ENCODE measurements around the gene IDI2. TPM values are rescaled to one million over a fixed set of nuclear protein-coding genes. Genes with fewer than 3 reads are reported as not detected.

IDI2 gene
- total and polyA plus RNA-seq, 2 of the 13 experiments (the other 11 are each of a cell fraction or from before 2014, with no cell fraction given): not detected

DNA sequence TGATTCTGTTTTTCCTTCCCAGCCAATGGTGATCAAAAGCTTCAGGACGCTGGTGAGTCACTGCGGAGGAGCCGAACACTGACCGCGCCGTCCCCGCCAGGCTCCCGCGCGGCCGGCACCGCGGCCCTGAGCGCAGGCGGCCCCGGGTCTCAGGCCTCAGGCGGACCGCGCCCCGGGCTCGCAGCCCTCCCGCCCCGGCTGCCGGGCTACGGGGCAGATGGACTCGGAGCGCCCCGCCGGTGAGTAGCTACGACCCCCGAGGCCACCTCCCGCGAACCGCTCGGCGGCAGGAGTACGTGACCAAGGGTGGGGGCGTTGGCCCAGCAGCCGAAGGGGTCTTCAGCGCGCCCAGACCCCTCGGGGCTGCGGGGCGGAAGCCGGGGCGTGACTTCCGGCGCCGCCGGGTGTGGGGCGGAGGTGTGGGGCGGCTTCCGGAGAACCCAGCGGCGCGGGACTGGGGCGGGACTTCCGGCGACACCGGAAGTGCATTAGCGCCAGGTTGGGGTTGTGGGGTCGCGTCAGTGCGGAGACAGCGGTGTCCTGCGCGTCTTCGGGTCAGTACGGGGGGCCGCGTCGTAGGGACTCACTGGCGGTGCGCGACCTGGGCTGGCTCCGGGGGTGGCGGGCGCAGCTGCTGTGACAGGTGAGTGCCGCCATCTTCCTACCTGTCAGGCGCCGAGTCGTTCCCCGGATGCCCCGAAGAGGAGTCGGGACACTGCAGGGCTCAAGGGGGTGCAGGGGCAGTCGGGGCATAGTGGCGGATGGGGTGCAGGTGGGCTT is 30.9 kb upstream of the IDI2 start, which contains the start of gene WDR37 (continued):
- TF ChIP-seq DMAP1 (CRISPR knock-in tag; IDR thresholded peaks at IDR 0.05) (peak; percentile 86), ZNF264 (CRISPR knock-in tag; IDR thresholded peaks at IDR 0.05) (no peak), RBM22 (optimal IDR thresholded peaks at IDR 0.05; ENCODE audit: low read length) (no peak), ZNF547 (CRISPR knock-in tag; IDR thresholded peaks at IDR 0.05) (peak; percentile 68; the same call in 1 of the 2 replicates), ZGPAT (CRISPR knock-in tag; IDR thresholded peaks at IDR 0.05) (peak; percentile 77), XRCC5 (optimal IDR thresholded peaks at IDR 0.05; ENCODE audit: low read length) (peak; percentile 40), ZNF282 (IDR thresholded peaks at IDR 0.05; ENCODE audit: partially characterized antibody) (no peak), ZNF550 (CRISPR knock-in tag; IDR thresholded peaks at IDR 0.05; ENCODE audit: borderline replicate concordance) (no peak), NRL (CRISPR knock-in tag; IDR thresholded peaks at IDR 0.05; ENCODE audit: borderline replicate concordance) (peak; percentile 77; the same call in 1 of the 2 replicates), ZNF704 (CRISPR knock-in tag; IDR thresholded peaks at IDR 0.05; ENCODE audit: borderline replicate concordance) (0 out of 2 replicates have a peak, but pooled peaks have one; percentile 34), ZNF430 (CRISPR knock-in tag; IDR thresholded peaks at IDR 0.05) (peak; percentile 61), ZNF441 (CRISPR knock-in tag; IDR thresholded peaks at IDR 0.05; ENCODE audit: borderline replicate concordance) (no peak; the same call in 1 of the 2 replicates), THAP7 (CRISPR knock-in tag; IDR thresholded peaks at IDR 0.05) (no peak), ZSCAN12 (CRISPR knock-in tag; IDR thresholded peaks at IDR 0.05) (no peak), EED (CRISPR knock-in tag; IDR thresholded peaks at IDR 0.05) (no peak), FOXK2 (IDR thresholded peaks at IDR 0.05) (no peak)
- TF ChIP-seq, protein P1, sequence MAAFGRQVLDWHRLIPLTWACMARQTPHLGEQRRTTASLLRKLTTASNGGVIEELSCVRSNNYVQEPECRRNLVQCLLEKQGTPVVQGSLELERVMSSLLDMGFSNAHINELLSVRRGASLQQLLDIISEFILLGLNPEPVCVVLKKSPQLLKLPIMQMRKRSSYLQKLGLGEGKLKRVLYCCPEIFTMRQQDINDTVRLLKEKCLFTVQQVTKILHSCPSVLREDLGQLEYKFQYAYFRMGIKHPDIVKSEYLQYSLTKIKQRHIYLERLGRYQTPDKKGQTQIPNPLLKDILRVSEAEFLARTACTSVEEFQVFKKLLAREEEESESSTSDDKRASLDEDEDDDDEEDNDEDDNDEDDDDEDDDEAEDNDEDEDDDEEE (CRISPR knock-in tag; IDR thresholded peaks at IDR 0.05): no peak; the same call in 1 of the 2 replicates
- TF ChIP-seq, protein P2, sequence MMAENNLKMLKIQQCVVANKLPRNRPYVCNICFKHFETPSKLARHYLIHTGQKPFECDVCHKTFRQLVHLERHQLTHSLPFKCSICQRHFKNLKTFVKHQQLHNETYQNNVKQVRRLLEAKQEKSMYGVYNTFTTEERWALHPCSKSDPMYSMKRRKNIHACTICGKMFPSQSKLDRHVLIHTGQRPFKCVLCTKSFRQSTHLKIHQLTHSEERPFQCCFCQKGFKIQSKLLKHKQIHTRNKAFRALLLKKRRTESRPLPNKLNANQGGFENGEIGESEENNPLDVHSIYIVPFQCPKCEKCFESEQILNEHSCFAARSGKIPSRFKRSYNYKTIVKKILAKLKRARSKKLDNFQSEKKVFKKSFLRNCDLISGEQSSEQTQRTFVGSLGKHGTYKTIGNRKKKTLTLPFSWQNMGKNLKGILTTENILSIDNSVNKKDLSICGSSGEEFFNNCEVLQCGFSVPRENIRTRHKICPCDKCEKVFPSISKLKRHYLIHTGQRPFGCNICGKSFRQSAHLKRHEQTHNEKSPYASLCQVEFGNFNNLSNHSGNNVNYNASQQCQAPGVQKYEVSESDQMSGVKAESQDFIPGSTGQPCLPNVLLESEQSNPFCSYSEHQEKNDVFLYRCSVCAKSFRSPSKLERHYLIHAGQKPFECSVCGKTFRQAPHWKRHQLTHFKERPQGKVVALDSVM (CRISPR knock-in tag; IDR thresholded peaks at IDR 0.05): 0 out of 2 replicates have a peak, but pooled peaks have one; percentile 47
- TF ChIP-seq, protein P3, sequence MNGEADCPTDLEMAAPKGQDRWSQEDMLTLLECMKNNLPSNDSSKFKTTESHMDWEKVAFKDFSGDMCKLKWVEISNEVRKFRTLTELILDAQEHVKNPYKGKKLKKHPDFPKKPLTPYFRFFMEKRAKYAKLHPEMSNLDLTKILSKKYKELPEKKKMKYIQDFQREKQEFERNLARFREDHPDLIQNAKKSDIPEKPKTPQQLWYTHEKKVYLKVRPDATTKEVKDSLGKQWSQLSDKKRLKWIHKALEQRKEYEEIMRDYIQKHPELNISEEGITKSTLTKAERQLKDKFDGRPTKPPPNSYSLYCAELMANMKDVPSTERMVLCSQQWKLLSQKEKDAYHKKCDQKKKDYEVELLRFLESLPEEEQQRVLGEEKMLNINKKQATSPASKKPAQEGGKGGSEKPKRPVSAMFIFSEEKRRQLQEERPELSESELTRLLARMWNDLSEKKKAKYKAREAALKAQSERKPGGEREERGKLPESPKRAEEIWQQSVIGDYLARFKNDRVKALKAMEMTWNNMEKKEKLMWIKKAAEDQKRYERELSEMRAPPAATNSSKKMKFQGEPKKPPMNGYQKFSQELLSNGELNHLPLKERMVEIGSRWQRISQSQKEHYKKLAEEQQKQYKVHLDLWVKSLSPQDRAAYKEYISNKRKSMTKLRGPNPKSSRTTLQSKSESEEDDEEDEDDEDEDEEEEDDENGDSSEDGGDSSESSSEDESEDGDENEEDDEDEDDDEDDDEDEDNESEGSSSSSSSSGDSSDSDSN (CRISPR knock-in tag; IDR thresholded peaks at IDR 0.05): peak; percentile 94
